ENCODE results near the gene PPP2R5C.

The PPP2R5C gene

DNA sequence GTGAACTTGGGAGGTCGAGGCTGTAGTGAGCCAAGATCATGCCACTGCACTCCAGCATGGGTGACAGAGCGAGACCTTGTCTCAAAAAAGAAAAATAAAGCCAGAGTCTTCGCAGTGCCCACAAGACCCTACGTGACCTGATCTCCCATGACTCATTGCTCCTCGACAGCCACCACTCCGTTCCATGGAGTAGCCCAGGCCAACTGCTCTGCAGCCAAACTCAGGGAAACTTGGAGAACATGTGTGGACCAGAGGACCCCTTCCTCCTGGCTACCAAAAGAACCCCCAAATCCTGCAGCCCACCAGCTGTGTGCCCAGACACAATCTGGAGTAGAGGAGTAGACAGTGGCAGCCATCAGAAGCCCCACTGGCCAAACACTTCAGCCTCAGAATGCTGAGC is 32.1 kb upstream of the PPP2R5C start:
- no peak for TF ChIP-seq REST (IDR thresholded peaks at IDR 0.05; ENCODE audit: low read depth)
- no peak for TF ChIP-seq CREB1 (IDR thresholded peaks at IDR 0.05; ENCODE audit: low read depth)
- TF ChIP-seq EP300 (IDR thresholded peaks at IDR 0.05; ENCODE audit: borderline replicate concordance): no peak
- no peak for TF ChIP-seq ZBTB7A (IDR thresholded peaks at IDR 0.05; ENCODE audit: low read depth)
- TF ChIP-seq NFIC (IDR thresholded peaks at IDR 0.05): no peak
- no peak for TF ChIP-seq TAF1 (IDR thresholded peaks at IDR 0.05; ENCODE audit: low read depth)
- TF ChIP-seq, protein P1, sequence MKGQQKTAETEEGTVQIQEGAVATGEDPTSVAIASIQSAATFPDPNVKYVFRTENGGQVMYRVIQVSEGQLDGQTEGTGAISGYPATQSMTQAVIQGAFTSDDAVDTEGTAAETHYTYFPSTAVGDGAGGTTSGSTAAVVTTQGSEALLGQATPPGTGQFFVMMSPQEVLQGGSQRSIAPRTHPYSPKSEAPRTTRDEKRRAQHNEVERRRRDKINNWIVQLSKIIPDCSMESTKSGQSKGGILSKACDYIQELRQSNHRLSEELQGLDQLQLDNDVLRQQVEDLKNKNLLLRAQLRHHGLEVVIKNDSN (IDR thresholded peaks at IDR 0.05): no peak
- TF ChIP-seq EGR1 (IDR thresholded peaks at IDR 0.05): no peak
- no peak for TF ChIP-seq TCF12 (IDR thresholded peaks at IDR 0.05; ENCODE audit: low read depth)
- TF ChIP-seq CEBPB (IDR thresholded peaks at IDR 0.05): no peak
- TF ChIP-seq, protein P2, sequence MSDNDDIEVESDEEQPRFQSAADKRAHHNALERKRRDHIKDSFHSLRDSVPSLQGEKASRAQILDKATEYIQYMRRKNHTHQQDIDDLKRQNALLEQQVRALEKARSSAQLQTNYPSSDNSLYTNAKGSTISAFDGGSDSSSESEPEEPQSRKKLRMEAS (IDR thresholded peaks at IDR 0.05): no peak
- TF ChIP-seq FOXM1 (IDR thresholded peaks at IDR 0.05; ENCODE audit: borderline replicate concordance, low read depth): no peak
- no peak for TF ChIP-seq RAD21 (IDR thresholded peaks at IDR 0.05; ENCODE audit: low read depth)
- TF ChIP-seq YY1 (IDR thresholded peaks at IDR 0.05; ENCODE audit: low read depth): no peak
- no peak for TF ChIP-seq TEAD4 (IDR thresholded peaks at IDR 0.05)

DNA sequence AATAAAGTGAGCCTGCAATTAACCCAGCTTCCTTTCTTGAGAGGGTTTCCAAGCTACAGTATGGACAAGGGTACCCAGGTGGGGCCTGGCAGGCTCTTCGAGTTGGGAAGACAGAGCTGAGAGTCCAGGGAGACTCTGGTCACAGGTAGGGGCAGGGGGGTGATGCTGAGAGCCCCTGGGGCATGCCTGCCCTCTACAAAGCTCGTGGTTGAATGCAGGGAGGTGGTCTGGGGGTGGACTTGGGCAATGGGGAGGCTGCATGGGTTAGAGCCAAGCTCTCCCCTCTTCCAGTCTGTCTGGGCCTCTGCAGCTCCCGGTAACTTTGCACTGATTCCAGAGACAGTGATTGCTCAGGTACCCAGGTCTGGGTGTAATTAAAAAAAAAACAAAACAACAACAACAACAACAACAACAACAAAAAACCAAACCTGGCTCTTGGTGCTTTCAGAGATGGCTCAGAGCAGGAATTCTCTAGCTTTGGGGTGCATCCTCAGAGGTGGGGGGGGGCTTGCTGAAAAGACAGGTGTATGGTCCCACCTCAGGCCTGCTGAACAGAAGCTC is 30.8 kb upstream of the PPP2R5C start:
- TF ChIP-seq YY1 (IDR thresholded peaks at IDR 0.05; ENCODE audit: low read depth) (no peak), ZBTB7A (IDR thresholded peaks at IDR 0.05; ENCODE audit: low read depth) (no peak), RAD21 (IDR thresholded peaks at IDR 0.05; ENCODE audit: low read depth) (no peak), TCF12 (IDR thresholded peaks at IDR 0.05; ENCODE audit: low read depth) (no peak), TAF1 (IDR thresholded peaks at IDR 0.05; ENCODE audit: low read depth) (no peak), CEBPB (IDR thresholded peaks at IDR 0.05) (no peak), TEAD4 (IDR thresholded peaks at IDR 0.05) (no peak), NFIC (IDR thresholded peaks at IDR 0.05) (no peak), EP300 (IDR thresholded peaks at IDR 0.05; ENCODE audit: borderline replicate concordance) (no peak), EGR1 (IDR thresholded peaks at IDR 0.05) (no peak), CREB1 (IDR thresholded peaks at IDR 0.05; ENCODE audit: low read depth) (no peak), FOXM1 (IDR thresholded peaks at IDR 0.05; ENCODE audit: borderline replicate concordance, low read depth) (no peak), REST (IDR thresholded peaks at IDR 0.05; ENCODE audit: low read depth) (no peak)
- TF ChIP-seq, protein P2 (IDR thresholded peaks at IDR 0.05): no peak
- TF ChIP-seq, protein P1 (IDR thresholded peaks at IDR 0.05): no peak

- TF ChIP-seq TEAD4 (IDR thresholded peaks at IDR 0.05) (peak; percentile 65), RAD21 (IDR thresholded peaks at IDR 0.05; ENCODE audit: low read depth) (peak; percentile 16; the same call in 1 of the 2 replicates), ZBTB7A (IDR thresholded peaks at IDR 0.05; ENCODE audit: low read depth) (no peak), FOXM1 (IDR thresholded peaks at IDR 0.05; ENCODE audit: borderline replicate concordance, low read depth) (peak; percentile 54; the same call in 1 of the 2 replicates), YY1 (IDR thresholded peaks at IDR 0.05; ENCODE audit: low read depth) (peak; percentile 32; the same call in 1 of the 2 replicates), TAF1 (IDR thresholded peaks at IDR 0.05; ENCODE audit: low read depth) (peak; percentile 26; the same call in 1 of the 2 replicates), REST (IDR thresholded peaks at IDR 0.05; ENCODE audit: low read depth) (no peak), CEBPB (IDR thresholded peaks at IDR 0.05) (peak; percentile 71), EP300 (IDR thresholded peaks at IDR 0.05; ENCODE audit: borderline replicate concordance) (peak; percentile 64; the same call in 1 of the 2 replicates), NFIC (IDR thresholded peaks at IDR 0.05) (peak; percentile 66), TCF12 (IDR thresholded peaks at IDR 0.05; ENCODE audit: low read depth) (peak; percentile 92), CREB1 (IDR thresholded peaks at IDR 0.05; ENCODE audit: low read depth) (no peak), EGR1 (IDR thresholded peaks at IDR 0.05) (no peak; the same call in 1 of the 2 replicates)
- TF ChIP-seq, protein P2 (IDR thresholded peaks at IDR 0.05): peak; percentile 91
- TF ChIP-seq, protein P1 (IDR thresholded peaks at IDR 0.05): no peak
These were observed 30.1 kb upstream of the PPP2R5C start for GRCh38 chr14:101731187-101732080.
